Stimulated activated naive CD8-positive, alpha-beta T cell treated with anti-CD3 and anti-CD28 coated beads, Interleukin-15, Interleukin-2, amounts not matched to agents 100 ng/mL and 50 ng/mL, for 24 hours (primary cell): Measurements from ENCODE around the gene ABHD14A.

Experiments used
- H3K27ac Mint-ChIP-seq: one replicate; pipeline ENCODE4 v1.8.0; 2021; ENCODE audit warnings: mild to moderate bottlenecking, mixed read lengths
- H3K27me3 Mint-ChIP-seq: one replicate; pipeline ENCODE4 v1.8.0; 2021; ENCODE audit warnings: mixed read lengths
- H3K36me3 Mint-ChIP-seq: one replicate; pipeline ENCODE4 v1.8.0; 2021; ENCODE audit warnings: low read depth, mixed read lengths
- H3K4me1 Mint-ChIP-seq: one replicate; pipeline ENCODE4 v1.8.0; 2021; ENCODE audit warnings: low read depth, mixed read lengths
- H3K4me3 Mint-ChIP-seq: one replicate; pipeline ENCODE4 v1.8.0; 2021; ENCODE audit warnings: mild to moderate bottlenecking, mixed read lengths
- H3K9me3 Mint-ChIP-seq: one replicate; pipeline ENCODE4 v1.8.0; 2021; ENCODE audit warnings: mixed read lengths

The ABHD14A gene

DNA sequence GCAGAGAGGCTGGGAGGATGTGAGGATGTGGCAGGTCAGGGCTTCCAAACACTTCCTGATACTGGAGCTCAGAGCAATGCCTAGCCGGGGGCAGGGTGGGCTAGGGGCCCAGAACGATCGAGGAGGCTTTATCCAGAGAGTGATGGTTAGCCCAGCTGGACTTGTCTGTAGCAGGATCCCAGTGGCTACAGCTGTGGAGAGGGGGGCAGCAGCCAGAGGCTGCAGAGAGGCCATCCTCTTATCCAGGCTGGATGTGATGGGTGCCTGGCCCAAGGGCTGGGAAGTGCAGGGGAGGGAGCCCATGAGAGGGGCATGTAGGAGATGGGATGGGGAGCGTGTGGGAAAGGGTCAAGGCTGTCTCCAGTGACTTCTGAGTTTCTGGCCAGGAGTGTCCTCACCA, 28.1 kb upstream of the ABHD14A start:
- H3K4me1 Mint-ChIP-seq, result peaks cover 8% of the 10 kb centered on the region
- H3K36me3 Mint-ChIP-seq, result no peaks in the 10 kb centered on the region
- H3K27me3 Mint-ChIP-seq, result no peaks in the 10 kb centered on the region
- no peak overlapping the region for H3K27ac Mint-ChIP-seq
- H3K9me3 Mint-ChIP-seq, result no peaks in the 10 kb centered on the region
- no peak overlapping the region for H3K4me3 Mint-ChIP-seq

DNA sequence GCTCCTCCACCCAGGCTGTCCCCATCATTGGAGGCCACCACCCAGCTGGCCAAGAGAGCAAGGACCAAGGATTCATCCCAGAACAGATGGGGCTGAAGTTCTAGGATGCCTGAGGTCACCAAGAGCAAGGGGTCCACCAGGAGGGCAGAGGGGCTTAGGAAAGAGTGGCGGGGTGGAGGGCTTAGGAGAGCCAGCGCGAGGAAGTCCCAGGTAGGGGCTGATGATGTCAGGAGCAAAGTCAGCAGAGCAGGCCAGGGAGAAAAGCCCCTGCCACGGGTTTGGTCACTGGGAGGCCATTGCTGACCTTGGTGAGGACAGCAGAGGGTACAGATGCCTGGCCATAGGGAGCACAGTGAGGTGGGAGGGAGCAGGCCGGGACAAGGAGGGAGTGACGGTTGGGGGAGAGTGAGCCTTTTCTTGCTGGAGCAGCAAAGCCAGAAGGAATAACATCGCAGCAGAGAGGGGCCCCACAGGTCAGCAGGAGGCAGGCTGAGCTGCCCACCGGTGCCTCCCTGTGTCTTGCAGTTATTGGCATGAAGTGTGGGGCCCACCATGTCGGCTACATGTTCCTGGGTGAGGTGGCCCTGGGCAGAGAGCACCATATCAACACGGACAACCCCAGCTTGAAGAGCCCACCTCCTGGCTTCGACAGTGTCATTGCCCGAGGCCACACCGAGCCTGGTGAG, 27.5 kb upstream of the ABHD14A start:
- peaks cover 8% of the 10 kb centered on the region for H3K4me1 Mint-ChIP-seq
- no peaks in the 10 kb centered on the region for H3K9me3 Mint-ChIP-seq
- H3K36me3 Mint-ChIP-seq, result no peaks in the 10 kb centered on the region
- no peak overlapping the region for H3K27ac Mint-ChIP-seq
- no peaks in the 10 kb centered on the region for H3K27me3 Mint-ChIP-seq
- no peak overlapping the region for H3K4me3 Mint-ChIP-seq

DNA sequence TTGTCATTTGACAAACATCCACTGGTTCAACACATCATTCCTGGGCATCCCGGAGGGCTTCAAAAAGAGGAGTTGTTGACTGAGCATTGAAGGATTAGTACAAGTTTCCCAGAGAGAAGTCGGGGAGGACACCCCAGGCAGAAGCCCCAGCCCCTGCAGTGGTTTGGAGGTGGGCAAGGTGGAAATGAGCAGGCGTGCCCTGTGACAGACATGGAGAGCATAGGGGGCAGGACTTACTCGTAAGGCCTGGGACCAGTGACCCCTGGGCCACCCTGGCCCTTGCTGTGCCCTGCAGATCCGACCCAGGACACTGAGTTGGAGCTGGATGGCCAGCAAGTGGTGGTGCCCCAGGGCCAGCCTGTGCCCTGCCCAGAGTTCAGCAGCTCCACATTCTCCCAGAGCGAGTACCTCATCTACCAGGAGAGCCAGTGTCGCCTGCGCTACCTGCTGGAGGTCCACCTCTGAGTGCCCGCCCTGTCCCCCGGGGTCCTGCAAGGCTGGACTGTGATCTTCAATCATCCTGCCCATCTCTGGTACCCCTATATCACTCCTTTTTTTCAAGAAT, 26.8 kb upstream of the ABHD14A start:
- Mint-ChIP-seq H3K27ac (no peak overlapping the region), H3K27me3 (no peaks in the 10 kb centered on the region), H3K4me3 (no peak overlapping the region), H3K36me3 (no peaks in the 10 kb centered on the region), H3K4me1 (peaks cover under 1% of the 10 kb centered on the region), H3K9me3 (no peaks in the 10 kb centered on the region)

GRCh38 chr3:51949121-51949520, 25.7 kb upstream of the ABHD14A start:
- Mint-ChIP-seq H3K36me3 (no peaks in the 10 kb centered on the region), H3K27ac (no peak overlapping the region), H3K27me3 (peaks cover 9% of the 10 kb centered on the region), H3K9me3 (no peaks in the 10 kb centered on the region), H3K4me1 (no peaks in the 10 kb centered on the region), H3K4me3 (no peak overlapping the region)

DNA sequence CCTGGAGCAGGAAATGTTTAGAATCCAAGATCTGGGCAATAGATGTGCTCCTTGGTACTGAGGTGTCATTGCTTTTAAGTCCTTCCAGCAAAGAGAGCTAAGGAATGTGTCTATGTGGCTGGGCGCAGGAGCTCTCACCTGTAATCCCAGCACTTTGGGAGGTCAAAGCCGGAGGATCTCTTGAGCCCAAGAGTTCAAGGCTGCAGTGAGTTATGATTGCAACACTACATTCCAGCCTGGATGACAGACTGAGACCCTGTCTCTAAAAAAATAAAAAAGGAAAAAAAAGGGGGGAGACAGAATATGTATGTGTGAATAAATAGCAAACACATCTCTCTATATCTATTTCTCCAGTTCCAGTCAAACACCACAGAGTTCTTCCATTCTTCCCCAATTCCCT, 24.0 kb upstream of the ABHD14A start:
- Mint-ChIP-seq H3K27ac (no peak overlapping the region), H3K36me3 (no peaks in the 10 kb centered on the region), H3K4me3 (no peak overlapping the region), H3K27me3 (peaks cover 18% of the 10 kb centered on the region), H3K9me3 (no peaks in the 10 kb centered on the region), H3K4me1 (no peaks in the 10 kb centered on the region)

DNA sequence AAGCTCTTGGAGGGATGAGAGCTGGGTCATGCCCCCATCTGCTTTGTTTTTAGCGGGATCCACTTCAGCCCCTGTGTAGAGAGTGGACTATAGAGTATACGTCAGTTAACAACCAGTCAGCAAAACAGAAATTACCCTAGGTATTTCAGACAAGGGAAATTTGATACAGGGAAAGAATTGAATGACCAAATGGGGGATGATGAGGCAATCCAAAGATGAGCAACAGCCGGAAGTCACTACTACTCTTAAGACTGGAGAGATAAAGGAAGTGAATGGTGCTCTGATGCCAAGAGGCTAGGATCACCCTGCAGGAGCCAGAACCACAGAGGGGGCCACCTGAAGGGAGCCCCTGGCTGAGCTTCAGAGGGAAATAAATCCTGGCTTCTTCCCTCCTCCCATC, 21.4 kb upstream of the ABHD14A start:
- H3K9me3 Mint-ChIP-seq, result no peaks in the 10 kb centered on the region
- H3K36me3 Mint-ChIP-seq, result peaks cover 4% of the 10 kb centered on the region
- peaks cover 21% of the 10 kb centered on the region for H3K27me3 Mint-ChIP-seq
- H3K27ac Mint-ChIP-seq, result no peak overlapping the region
- H3K4me1 Mint-ChIP-seq, result peaks cover 5% of the 10 kb centered on the region
- no peak overlapping the region for H3K4me3 Mint-ChIP-seq

DNA sequence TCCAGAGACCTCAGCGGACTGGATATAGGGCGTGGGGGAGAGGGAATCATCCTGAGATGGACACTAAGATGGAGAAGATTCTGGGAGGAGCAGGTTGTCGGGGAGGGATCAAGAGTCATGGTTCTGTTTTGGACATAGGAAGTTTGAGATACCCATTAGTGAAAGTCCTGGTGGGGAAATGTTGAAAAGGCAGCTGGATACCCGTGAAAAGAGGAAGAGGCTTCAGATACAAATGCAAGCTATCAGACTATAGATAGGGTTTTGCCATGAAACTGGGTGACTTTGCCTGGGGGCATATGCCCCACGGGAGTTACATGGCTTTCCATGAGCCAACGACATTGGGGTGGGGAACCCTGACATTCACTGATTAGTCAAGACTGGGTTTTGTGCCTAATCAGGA, 20.8 kb upstream of the ABHD14A start:
- no peak overlapping the region for H3K27ac Mint-ChIP-seq
- peaks cover 21% of the 10 kb centered on the region for H3K27me3 Mint-ChIP-seq
- peaks cover 4% of the 10 kb centered on the region for H3K36me3 Mint-ChIP-seq
- no peak overlapping the region for H3K4me3 Mint-ChIP-seq
- no peaks in the 10 kb centered on the region for H3K9me3 Mint-ChIP-seq
- peaks cover 5% of the 10 kb centered on the region for H3K4me1 Mint-ChIP-seq

GRCh38 chr3:51954713-51955112, 20.2 kb upstream of the ABHD14A start:
- H3K4me1 Mint-ChIP-seq, result peaks cover 5% of the 10 kb centered on the region
- peaks cover 4% of the 10 kb centered on the region for H3K36me3 Mint-ChIP-seq
- no peak overlapping the region for H3K27ac Mint-ChIP-seq
- no peak overlapping the region for H3K4me3 Mint-ChIP-seq
- peaks cover 21% of the 10 kb centered on the region for H3K27me3 Mint-ChIP-seq
- no peaks in the 10 kb centered on the region for H3K9me3 Mint-ChIP-seq

DNA sequence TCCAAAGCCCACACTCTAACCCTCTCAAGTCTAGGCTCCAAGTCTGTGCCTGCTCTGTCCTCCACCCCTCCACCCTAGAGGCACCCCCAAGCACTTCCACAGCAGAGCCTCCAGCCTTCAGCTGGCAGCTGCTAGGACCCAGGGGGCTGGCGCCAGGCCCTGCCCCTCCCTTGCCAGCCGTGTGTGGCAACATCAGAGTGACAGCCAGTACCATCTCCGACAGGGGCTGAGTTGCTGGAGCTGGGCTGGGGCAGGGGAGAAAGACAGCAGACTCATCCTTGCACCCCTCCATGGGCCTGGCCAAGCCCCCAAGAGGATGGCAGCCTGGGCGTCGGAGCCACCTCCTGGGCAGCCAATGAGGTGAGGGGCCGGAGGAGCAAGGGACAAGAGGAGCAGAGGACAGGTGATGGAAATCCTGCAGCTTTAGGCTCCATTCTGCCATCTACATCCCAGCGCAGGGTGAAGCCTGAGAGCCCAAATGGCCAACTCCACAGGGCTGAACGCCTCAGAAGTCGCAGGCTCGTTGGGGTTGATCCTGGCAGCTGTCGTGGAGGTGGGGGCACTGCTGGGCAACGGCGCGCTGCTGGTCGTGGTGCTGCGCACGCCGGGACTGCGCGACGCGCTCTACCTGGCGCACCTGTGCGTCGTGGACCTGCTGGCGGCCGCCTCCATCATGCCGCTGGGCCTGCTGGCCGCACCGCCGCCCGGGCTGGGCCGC, 19.5 kb upstream of the ABHD14A start, which contains the start of gene GPR62:
Gene GPR62, plus strand, starts transcription at position 207 of the 718 bp plus-strand sequence. Its CDS starts 272 bp downstream, at position 479.
- Mint-ChIP-seq H3K27me3 (peaks cover 21% of the 10 kb centered on the region), H3K9me3 (no peaks in the 10 kb centered on the region), H3K4me1 (peaks cover 5% of the 10 kb centered on the region), H3K36me3 (peaks cover 4% of the 10 kb centered on the region), H3K27ac (no peak within 1 kb of the TSS), H3K4me3 (no peak within 1 kb of the TSS)

GRCh38 chr3:51955893-51956770, 18.7 kb upstream of the ABHD14A start:
- Mint-ChIP-seq H3K9me3 (no peaks in the 10 kb centered on the region), H3K27ac (no peak overlapping the region), H3K36me3 (peaks cover 4% of the 10 kb centered on the region), H3K27me3 (peaks cover 21% of the 10 kb centered on the region), H3K4me1 (peaks cover 5% of the 10 kb centered on the region), H3K4me3 (peak overlapping the region; percentile 26)

DNA sequence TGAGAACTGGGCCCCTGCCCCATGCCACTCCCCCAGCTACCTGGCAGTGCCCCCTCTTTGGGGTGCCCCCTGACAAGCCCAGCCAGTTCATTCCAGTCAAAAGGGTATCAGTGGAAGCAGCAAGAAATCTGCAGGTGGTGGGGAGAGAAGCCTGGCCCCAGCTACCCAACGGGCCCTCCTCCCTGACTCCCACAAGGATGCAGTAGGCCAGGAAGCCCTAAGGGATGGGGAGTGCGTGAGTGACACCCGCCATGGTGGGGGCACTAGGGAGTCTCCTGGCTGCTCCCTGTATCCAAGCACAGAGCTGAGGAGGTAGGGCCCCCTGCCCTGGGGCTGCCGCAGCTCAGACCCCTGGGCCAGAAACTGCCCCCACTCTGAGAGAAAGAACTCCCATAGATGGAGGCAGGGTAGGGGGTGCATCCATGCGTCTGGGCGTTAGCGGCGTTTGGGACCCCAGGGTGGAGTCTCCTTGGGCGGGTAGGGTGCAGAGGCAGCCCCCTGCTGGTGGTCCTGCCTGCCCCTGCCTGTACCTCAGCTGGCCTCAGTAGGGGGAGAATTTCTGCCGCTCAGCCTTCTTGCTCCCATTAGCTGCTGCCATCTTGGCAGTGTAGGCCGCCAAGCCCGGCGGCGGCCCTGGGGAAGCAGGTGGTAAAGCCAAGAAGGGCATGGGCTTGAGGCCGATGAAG, 17.2 kb upstream of the ABHD14A start:
- H3K4me1 Mint-ChIP-seq, result peaks cover 5% of the 10 kb centered on the region
- H3K9me3 Mint-ChIP-seq, result no peaks in the 10 kb centered on the region
- H3K4me3 Mint-ChIP-seq, result no peak overlapping the region
- H3K27ac Mint-ChIP-seq, result no peak overlapping the region
- H3K27me3 Mint-ChIP-seq, result peaks cover 21% of the 10 kb centered on the region
- peaks cover 4% of the 10 kb centered on the region for H3K36me3 Mint-ChIP-seq

DNA sequence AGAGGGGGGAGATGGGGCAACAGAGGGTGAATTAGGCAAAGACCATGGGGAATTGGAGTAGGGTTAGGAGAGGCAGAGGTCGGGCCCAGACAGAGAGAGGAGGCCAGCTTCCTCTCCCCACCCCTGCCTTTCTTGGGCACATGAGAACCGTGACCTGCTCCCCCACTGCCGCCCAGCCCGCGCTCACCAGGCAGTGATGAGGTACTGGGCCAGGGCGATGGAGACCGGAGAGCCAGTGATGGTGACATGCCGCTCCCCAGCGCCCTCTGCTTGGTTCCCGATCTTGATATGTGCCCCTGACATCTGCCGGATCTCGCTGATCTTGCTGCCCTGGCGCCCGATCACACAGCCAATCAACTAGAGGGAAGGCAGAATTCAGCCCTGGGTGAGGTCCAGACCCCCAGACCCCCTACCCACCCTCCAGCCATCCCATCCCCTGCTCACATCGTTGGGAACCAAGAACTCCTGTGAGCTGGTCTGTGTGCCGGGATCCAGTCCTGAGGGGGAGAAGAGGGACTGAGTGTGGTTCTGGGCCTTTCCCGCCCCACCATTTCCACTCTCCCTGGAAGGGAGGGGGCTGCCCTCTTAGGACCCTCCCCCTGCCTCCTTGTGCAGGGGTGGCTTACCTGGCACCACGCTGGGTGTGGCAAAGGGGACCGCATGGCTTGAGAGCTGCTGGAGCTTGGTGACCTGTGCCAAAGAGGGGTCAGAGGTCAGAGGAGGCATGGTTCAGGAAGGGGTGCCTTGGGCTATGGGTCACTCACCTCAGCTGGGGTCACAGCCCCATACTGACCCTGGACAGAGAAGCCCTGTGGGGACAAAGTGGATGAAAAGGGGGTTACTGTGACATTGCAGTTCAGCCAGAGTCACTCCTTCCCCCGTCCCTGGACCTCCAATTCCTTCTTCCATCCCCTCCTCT, 16.0 kb upstream of the ABHD14A start:
- Mint-ChIP-seq H3K36me3 (peaks cover 4% of the 10 kb centered on the region), H3K4me1 (peaks cover 5% of the 10 kb centered on the region), H3K27me3 (peaks cover 14% of the 10 kb centered on the region), H3K9me3 (no peaks in the 10 kb centered on the region), H3K27ac (no peak overlapping the region), H3K4me3 (no peak overlapping the region)

- Mint-ChIP-seq H3K36me3 (peaks cover 4% of the 10 kb centered on the region), H3K4me3 (no peak overlapping the region), H3K27ac (no peak overlapping the region), H3K9me3 (no peaks in the 10 kb centered on the region), H3K27me3 (peaks cover 6% of the 10 kb centered on the region), H3K4me1 (peaks cover 5% of the 10 kb centered on the region)
These were observed 15.2 kb upstream of the ABHD14A start for GRCh38 chr3:51959651-51960050.
